ENCODE results near the gene DHODH. TPM values are rescaled to one million over a fixed set of nuclear protein-coding genes. Genes with fewer than 3 reads are reported as not detected.
"Not testable (repeated sequence)": the region's sequence is repeated elsewhere in the genome, so short reads cannot be mapped to it uniquely, and the experiment has no call there.

Gene DHODH
- total RNA-seq, 4 donors from 2014 or later: 3.3 to 6.8 (median 4.7) TPM

- no peak overlapping the region for H3K4me3 ChIP-seq
- no peak for DNase-seq (ENCODE audit: extremely low spot score)
- no peaks in the 10 kb centered on the region for H3K27me3 ChIP-seq
- H3K4me1 ChIP-seq: no peaks in the 10 kb centered on the region
- no peaks in the 10 kb centered on the region for H3K36me3 ChIP-seq
- TF ChIP-seq EP300 (IDR thresholded peaks at IDR 0.05): no peak
- no peak for TF ChIP-seq POLR2A (IDR thresholded peaks at IDR 0.05; ENCODE audit: low read depth)
- no peak for TF ChIP-seq POLR2AphosphoS5 (IDR thresholded peaks at IDR 0.05)
- no peak for TF ChIP-seq CTCF (IDR thresholded peaks at IDR 0.05)
- H3K9me3 ChIP-seq: no peaks in the 10 kb centered on the region
- no peak overlapping the region for H3K27ac ChIP-seq (replicated peaks in 1 of 4)
- WGBS: 87% methylated on average over 15 of the region's 15 CpGs
- intact Hi-C loops (cut with DNase I): no loop called here
Observed at GRCh38 chr16:71974068-71974818, 34.3 kb upstream of the DHODH start.

- Histone ChIP-seq H3K27ac (replicated peaks in 1 of 4) (no peak overlapping the region), H3K4me1 (no peaks in the 10 kb centered on the region), H3K27me3 (peaks cover 0 to 41% (median 0%) of the 10 kb centered on the region in 4 donors), H3K36me3 (no peaks in the 10 kb centered on the region), H3K4me3 (no peak overlapping the region), H3K9me3 (no peaks in the 10 kb centered on the region)
- no peak for DNase-seq (ENCODE audit: extremely low spot score)
- intact Hi-C loops (cut with DNase I): no loop called here
- TF ChIP-seq CTCF (IDR thresholded peaks at IDR 0.05) (no peak), EP300 (IDR thresholded peaks at IDR 0.05) (no peak), POLR2AphosphoS5 (IDR thresholded peaks at IDR 0.05) (no peak), POLR2A (IDR thresholded peaks at IDR 0.05; ENCODE audit: low read depth) (no peak)
- 70% methylated on average over 9 of the region's 9 CpGs for WGBS
Observed at GRCh38 chr16:71985262-71985974, 23.1 kb upstream of the DHODH start.

- no peak for DNase-seq (ENCODE audit: extremely low spot score)
- Histone ChIP-seq H3K4me1 (no peaks in the 10 kb centered on the region), H3K9me3 (no peaks in the 10 kb centered on the region), H3K4me3 (no peak overlapping the region), H3K36me3 (no peaks in the 10 kb centered on the region), H3K27ac (replicated peaks in 1 of 4) (no peak overlapping the region), H3K27me3 (peaks cover 0 to 36% (median 0%) of the 10 kb centered on the region in 4 donors)
- TF ChIP-seq POLR2AphosphoS5 (IDR thresholded peaks at IDR 0.05) (no peak), POLR2A (IDR thresholded peaks at IDR 0.05; ENCODE audit: low read depth) (no peak), EP300 (IDR thresholded peaks at IDR 0.05) (no peak), CTCF (IDR thresholded peaks at IDR 0.05) (no peak)
- intact Hi-C loops (cut with DNase I): no loop called here
- WGBS: 54% methylated on average over 4 of the region's 4 CpGs
Observed at GRCh38 chr16:71986131-71986530, 22.4 kb upstream of the DHODH start.

- H3K4me1 ChIP-seq: no peaks in the 10 kb centered on the region
- H3K27me3 ChIP-seq: peaks cover 0 to 18% (median 0%) of the 10 kb centered on the region in 4 donors
- no peaks in the 10 kb centered on the region for H3K36me3 ChIP-seq
- DNase-seq (ENCODE audit: extremely low spot score): no peak
- no peak for TF ChIP-seq POLR2AphosphoS5 (IDR thresholded peaks at IDR 0.05)
- TF ChIP-seq POLR2A (IDR thresholded peaks at IDR 0.05; ENCODE audit: low read depth): no peak
- TF ChIP-seq CTCF (IDR thresholded peaks at IDR 0.05): no peak
- no peak for TF ChIP-seq EP300 (IDR thresholded peaks at IDR 0.05)
- 55% methylated on average over 5 of the region's 5 CpGs for WGBS
- no peak overlapping the region for H3K27ac ChIP-seq (replicated peaks in 1 of 4)
- H3K9me3 ChIP-seq: no peaks in the 10 kb centered on the region
- intact Hi-C loops (cut with DNase I): no loop called here
- H3K4me3 ChIP-seq: no peak overlapping the region
Observed at GRCh38 chr16:71995038-71995437, 13.5 kb upstream of the DHODH start.

GRCh38 chr16:71997578-71997977 is 11.0 kb upstream of the DHODH start:
- H3K27ac ChIP-seq (replicated peaks in 1 of 4); DNase-seq (ENCODE audit: extremely low spot score); intact Hi-C loops (cut with DNase I); H3K36me3 ChIP-seq; H3K4me3 ChIP-seq; H3K9me3 ChIP-seq; H3K4me1 ChIP-seq: not testable (repeated sequence)
- WGBS: 89% methylated on average over 9 of the region's 9 CpGs
- peaks cover 0 to 18% (median 0%) of the 10 kb centered on the region in 4 donors for H3K27me3 ChIP-seq

All from esophagus muscularis mucosa (tissue), 4 donors.